HepG2 (cell line): Measurements from ENCODE around the gene CYP11A1.

Experiments used
- ATF3 ChIP-seq: sonication (generic); formaldehyde crosslinking; IDR thresholded peaks from 2 replicates; pipeline ENCODE4 v1.4.0; 2020; ENCODE audit warnings: missing genetic modification reagents
- CTCF ChIP-seq: sonication (generic); formaldehyde crosslinking; IDR thresholded peaks from 2 replicates; pipeline ENCODE4 v1.5.0; 2020; ENCODE audit warnings: mild to moderate bottlenecking, missing genetic modification reagents, moderate library complexity
- FOXA1 ChIP-seq, 2 experiments: fragments of 450-650 bp in 1 of 2; sonication (generic) in 1 of 2; formaldehyde crosslinking in 1 of 2; IDR thresholded peaks; 2 replicates each; pipeline versions ENCODE4 v1.4.0 to v1.6.1; 2016 to 2020; ENCODE audit warnings: missing genetic modification reagents in 1 of 2
- RAD21 ChIP-seq: fragments of 450-650 bp; formaldehyde crosslinking; IDR thresholded peaks from 2 replicates; pipeline ENCODE4 v1.5.0; 2020; ENCODE audit warnings: mild to moderate bottlenecking
- SALL2 ChIP-seq: sonication (generic); formaldehyde crosslinking; IDR thresholded peaks from 2 replicates; pipeline ENCODE4 v1.8.1; 2023; ENCODE audit warnings: mild to moderate bottlenecking, missing genetic modification reagents, inconsistent platforms
- SMAD1 ChIP-seq: sonication (generic); formaldehyde crosslinking; IDR thresholded peaks from 2 replicates; pipeline ENCODE4 v1.4.0; 2020; ENCODE audit warnings: missing genetic modification reagents, low read depth, mild to moderate bottlenecking, borderline replicate concordance
- TCF7 ChIP-seq: sonication (generic); IDR thresholded peaks from 2 replicates; pipeline ENCODE4 v1.6.1; 2016; ENCODE audit warnings: antibody characterized with exemption, low read depth
- U2AF1 ChIP-seq: fragments of 200-400 bp; formaldehyde crosslinking; optimal IDR thresholded peaks from 2 replicates; pipeline ENCODE3; 2017; ENCODE audit warnings: mild to moderate bottlenecking, low read depth, low read length
- ZNF607 ChIP-seq: sonication (generic); formaldehyde crosslinking; IDR thresholded peaks from 2 replicates; pipeline ENCODE4 v1.5.1; 2020; ENCODE audit warnings: missing genetic modification reagents, mild to moderate bottlenecking, borderline replicate concordance
- TF ChIP-seq, protein P1 (sequence below): sonication (generic); formaldehyde crosslinking; IDR thresholded peaks from 2 replicates; pipeline ENCODE4 v1.4.0; 2020; ENCODE audit warnings: missing genetic modification reagents
- TF ChIP-seq, protein P2 (sequence below): sonication (generic); formaldehyde crosslinking; IDR thresholded peaks from 2 replicates; pipeline ENCODE4 v1.8.0; 2022; ENCODE audit warnings: mild to moderate bottlenecking, missing genetic modification reagents; ENCODE audit not compliant: insufficient replicate concordance

DNA sequence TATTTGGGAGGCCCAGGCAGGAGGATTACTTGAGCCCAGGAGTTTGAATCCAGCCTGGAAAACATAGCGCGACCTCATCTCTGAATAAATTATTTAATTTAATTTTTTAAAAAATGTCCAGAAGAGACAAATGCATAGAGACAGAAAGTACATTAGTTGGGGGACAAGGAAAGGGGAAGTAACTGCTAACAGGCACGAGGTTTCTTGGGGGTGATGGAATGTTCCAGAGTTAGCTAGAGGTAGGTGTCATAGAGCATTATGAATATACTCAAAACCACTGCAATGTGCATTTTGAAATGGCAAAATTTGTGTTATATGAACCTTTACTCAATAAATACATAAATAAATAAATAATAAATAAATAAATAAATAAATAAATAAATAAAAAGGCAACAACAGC is 31.7 kb upstream of the CYP11A1 start:
- TF ChIP-seq SALL2 (CRISPR knock-in tag) (no peak), CTCF (CRISPR knock-in tag) (no peak), ZNF607 (no peak), SMAD1 (CRISPR knock-in tag) (no peak), FOXA1 (IDR thresholded peaks at IDR 0.05) (no peak), FOXA1 (CRISPR knock-in tag; IDR thresholded peaks at IDR 0.05) (no peak), U2AF1 (no peak), RAD21 (CRISPR knock-in tag) (no peak), ATF3 (CRISPR knock-in tag) (no peak), TCF7 (no peak)
- TF ChIP-seq, protein P1, sequence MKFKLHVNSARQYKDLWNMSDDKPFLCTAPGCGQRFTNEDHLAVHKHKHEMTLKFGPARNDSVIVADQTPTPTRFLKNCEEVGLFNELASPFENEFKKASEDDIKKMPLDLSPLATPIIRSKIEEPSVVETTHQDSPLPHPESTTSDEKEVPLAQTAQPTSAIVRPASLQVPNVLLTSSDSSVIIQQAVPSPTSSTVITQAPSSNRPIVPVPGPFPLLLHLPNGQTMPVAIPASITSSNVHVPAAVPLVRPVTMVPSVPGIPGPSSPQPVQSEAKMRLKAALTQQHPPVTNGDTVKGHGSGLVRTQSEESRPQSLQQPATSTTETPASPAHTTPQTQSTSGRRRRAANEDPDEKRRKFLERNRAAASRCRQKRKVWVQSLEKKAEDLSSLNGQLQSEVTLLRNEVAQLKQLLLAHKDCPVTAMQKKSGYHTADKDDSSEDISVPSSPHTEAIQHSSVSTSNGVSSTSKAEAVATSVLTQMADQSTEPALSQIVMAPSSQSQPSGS (CRISPR knock-in tag), result no peak
- TF ChIP-seq, protein P2, sequence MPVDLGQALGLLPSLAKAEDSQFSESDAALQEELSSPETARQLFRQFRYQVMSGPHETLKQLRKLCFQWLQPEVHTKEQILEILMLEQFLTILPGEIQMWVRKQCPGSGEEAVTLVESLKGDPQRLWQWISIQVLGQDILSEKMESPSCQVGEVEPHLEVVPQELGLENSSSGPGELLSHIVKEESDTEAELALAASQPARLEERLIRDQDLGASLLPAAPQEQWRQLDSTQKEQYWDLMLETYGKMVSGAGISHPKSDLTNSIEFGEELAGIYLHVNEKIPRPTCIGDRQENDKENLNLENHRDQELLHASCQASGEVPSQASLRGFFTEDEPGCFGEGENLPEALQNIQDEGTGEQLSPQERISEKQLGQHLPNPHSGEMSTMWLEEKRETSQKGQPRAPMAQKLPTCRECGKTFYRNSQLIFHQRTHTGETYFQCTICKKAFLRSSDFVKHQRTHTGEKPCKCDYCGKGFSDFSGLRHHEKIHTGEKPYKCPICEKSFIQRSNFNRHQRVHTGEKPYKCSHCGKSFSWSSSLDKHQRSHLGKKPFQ (CRISPR knock-in tag), result no peak
